ENCODE measurements around the gene FGR. TPM values are rescaled to one million over a fixed set of nuclear protein-coding genes. Genes with fewer than 3 reads are reported as not detected.

The FGR gene
- polyA plus RNA-seq, 1 donor (not counting 4 experiments of a cell fraction or from before 2014, with no cell fraction given), result 0.04 TPM

- no peak overlapping the region for H3K9ac ChIP-seq (ENCODE audit: control insufficient read depth, extremely low read depth, insufficient read depth, low read length)
- H3K27ac ChIP-seq (ENCODE audit: control insufficient read depth, insufficient read depth, low read length), result no peak overlapping the region
- FAIRE-seq (no peak), DNase-seq (ENCODE audit: low read depth, low spot score) (no peak)
- TF ChIP-seq EZH2 (IDR thresholded peaks at IDR 0.05; ENCODE audit: low read length), result no peak
- TF ChIP-seq CTCF (optimal IDR thresholded peaks at IDR 0.05 in 1 of 3, IDR thresholded peaks at IDR 0.05 in 1 of 3, conservative IDR thresholded peaks at IDR 0.05 in 1 of 3; ENCODE audit: extremely low read depth in 1 of 3, insufficient read depth in 2 of 3, low read length in 3 of 3), result no peak
- no peaks in the 10 kb centered on the region for H3K9me3 ChIP-seq (ENCODE audit: control insufficient read depth, low read depth, low read length)
- H3K27me3 ChIP-seq (ENCODE audit: control insufficient read depth, extremely low read depth, insufficient read depth, low read length), result no peaks in the 10 kb centered on the region
- peaks cover 3 to 8% of the 10 kb centered on the region in 2 experiments for H3K36me3 ChIP-seq (ENCODE audit: control insufficient read depth in 2 of 2, extremely low read depth in 1 of 2, insufficient read depth in 2 of 2, low read length in 2 of 2)
- H3K4me1 ChIP-seq (ENCODE audit: control insufficient read depth, extremely low read depth, insufficient read depth, low read length), result peaks cover 43% of the 10 kb centered on the region
- peaks cover 39% of the 10 kb centered on the region for H3K79me2 ChIP-seq (ENCODE audit: control insufficient read depth, insufficient read depth, low read length)
- no peaks in the 10 kb centered on the region for H3K9me1 ChIP-seq (ENCODE audit: control insufficient read depth, extremely low read depth, insufficient read depth, low read length)
- no peaks in the 10 kb centered on the region for H4K20me1 ChIP-seq (ENCODE audit: control insufficient read depth, extremely low read depth, insufficient read depth, low read length)
- dilution Hi-C loops (cut with MboI; ENCODE audit: extremely low pct_ligation_motif_present, low sequenced_read_pairs), result no loop called here
- H3K4me3 ChIP-seq (ENCODE audit: control insufficient read depth in 2 of 3, extremely low read depth in 1 of 3, insufficient read depth in 2 of 3, low read depth in 1 of 3, low read length in 3 of 3), result no peak overlapping the region
- H3K4me2 ChIP-seq (ENCODE audit: control insufficient read depth, extremely low read depth, insufficient read depth, low read depth, low read length), result no peak overlapping the region
- H2AFZ ChIP-seq (ENCODE audit: control insufficient read depth, low read length), result no peak overlapping the region
These were observed 67.8 kb downstream of the FGR start for GRCh38 chr1:27567146-27567526.

GRCh38 chr1:27566462-27567145, 68.4 kb downstream of the FGR start:
- Histone ChIP-seq H3K79me2 (ENCODE audit: control insufficient read depth, insufficient read depth, low read length) (peaks cover 41% of the 10 kb centered on the region), H4K20me1 (ENCODE audit: control insufficient read depth, extremely low read depth, insufficient read depth, low read length) (no peaks in the 10 kb centered on the region), H3K4me2 (ENCODE audit: control insufficient read depth, extremely low read depth, insufficient read depth, low read depth, low read length) (no peak overlapping the region), H3K4me1 (ENCODE audit: control insufficient read depth, extremely low read depth, insufficient read depth, low read length) (peaks cover 39% of the 10 kb centered on the region), H3K9ac (ENCODE audit: control insufficient read depth, extremely low read depth, insufficient read depth, low read length) (no peak overlapping the region), H3K27me3 (ENCODE audit: control insufficient read depth, extremely low read depth, insufficient read depth, low read length) (no peaks in the 10 kb centered on the region), H3K9me3 (ENCODE audit: control insufficient read depth, low read depth, low read length) (no peaks in the 10 kb centered on the region), H3K9me1 (ENCODE audit: control insufficient read depth, extremely low read depth, insufficient read depth, low read length) (no peaks in the 10 kb centered on the region), H3K4me3 (ENCODE audit: control insufficient read depth in 2 of 3, extremely low read depth in 1 of 3, insufficient read depth in 2 of 3, low read depth in 1 of 3, low read length in 3 of 3) (no peak overlapping the region), H3K27ac (ENCODE audit: control insufficient read depth, insufficient read depth, low read length) (no peak overlapping the region), H3K36me3 (ENCODE audit: control insufficient read depth in 2 of 2, extremely low read depth in 1 of 2, insufficient read depth in 2 of 2, low read length in 2 of 2) (peaks cover 3 to 8% of the 10 kb centered on the region in 2 experiments), H2AFZ (ENCODE audit: control insufficient read depth, low read length) (no peak overlapping the region)
- dilution Hi-C loops (cut with MboI; ENCODE audit: extremely low pct_ligation_motif_present, low sequenced_read_pairs), result no loop called here
- no peak for DNase-seq (ENCODE audit: low read depth, low spot score)
- no peak for FAIRE-seq
- TF ChIP-seq EZH2 (IDR thresholded peaks at IDR 0.05; ENCODE audit: low read length), result no peak
- no peak for TF ChIP-seq CTCF (optimal IDR thresholded peaks at IDR 0.05 in 1 of 3, IDR thresholded peaks at IDR 0.05 in 1 of 3, conservative IDR thresholded peaks at IDR 0.05 in 1 of 3; ENCODE audit: extremely low read depth in 1 of 3, insufficient read depth in 2 of 3, low read length in 3 of 3)

All from keratinocyte (primary cell).